ENCODE measurements around the gene SMARCA4.
"Not testable (repeated sequence)": the region's sequence is repeated elsewhere in the genome, so short reads cannot be mapped to it uniquely, and the experiment has no call there.

- not testable (repeated sequence) for TF ChIP-seq CTCF, POLR2A (IDR thresholded peaks at IDR 0.05)
Measured at GRCh38 chr19:11076792-11077191, 116.0 kb downstream of the SMARCA4 start.

Data from right lobe of liver (tissue), 4 donors.